Mesothelial cell of epicardium (in vitro differentiated cells): Measurements from ENCODE around the gene STMN1. TPM values are rescaled to one million over a fixed set of nuclear protein-coding genes. Genes with fewer than 3 reads are reported as not detected.

Experiments
- DNase-seq, 2 experiments: peaks; one replicate each; pipeline ENCODE4 v3.0.0; 2021; ENCODE audit warnings: low spot score in 2 of 2; ENCODE audit not compliant: unreplicated experiment in 2 of 2
- H3K27ac Mint-ChIP-seq: 2 replicates; pipeline ENCODE4 v1.8.0; 2021; ENCODE audit warnings: mixed read lengths
- H3K27me3 Mint-ChIP-seq: 2 replicates; pipeline ENCODE4 v1.8.0; 2021; ENCODE audit warnings: low read depth, mixed read lengths
- H3K36me3 Mint-ChIP-seq: 2 replicates; pipeline ENCODE4 v1.8.0; 2021; ENCODE audit warnings: mixed read lengths
- H3K4me1 Mint-ChIP-seq: 2 replicates; pipeline ENCODE4 v1.8.0; 2021; ENCODE audit warnings: mixed read lengths
- H3K4me3 Mint-ChIP-seq: 2 replicates; pipeline ENCODE4 v1.8.0; 2021; ENCODE audit warnings: mild to moderate bottlenecking, moderate library complexity, mixed read lengths
- H3K9me3 Mint-ChIP-seq: 2 replicates; pipeline ENCODE4 v1.8.0; 2021; ENCODE audit warnings: mixed read lengths
- total RNA-seq: library from RNA; stranded (reverse); gene quantifications from 3 replicates; pipeline ENCODE4 v1.2.1, GENCODE V29; 2021
- TF ChIP-seq, protein P1 (sequence below): fragments of 200-600 bp; sonication (generic); IDR thresholded peaks from one replicate; pipeline ENCODE4 v1.5.0; 2021; ENCODE audit warnings: antibody characterized with exemption; ENCODE audit not compliant: unreplicated experiment

STMN1 gene
- total RNA-seq, 1 donor from 2014 or later: 472 TPM

DNA sequence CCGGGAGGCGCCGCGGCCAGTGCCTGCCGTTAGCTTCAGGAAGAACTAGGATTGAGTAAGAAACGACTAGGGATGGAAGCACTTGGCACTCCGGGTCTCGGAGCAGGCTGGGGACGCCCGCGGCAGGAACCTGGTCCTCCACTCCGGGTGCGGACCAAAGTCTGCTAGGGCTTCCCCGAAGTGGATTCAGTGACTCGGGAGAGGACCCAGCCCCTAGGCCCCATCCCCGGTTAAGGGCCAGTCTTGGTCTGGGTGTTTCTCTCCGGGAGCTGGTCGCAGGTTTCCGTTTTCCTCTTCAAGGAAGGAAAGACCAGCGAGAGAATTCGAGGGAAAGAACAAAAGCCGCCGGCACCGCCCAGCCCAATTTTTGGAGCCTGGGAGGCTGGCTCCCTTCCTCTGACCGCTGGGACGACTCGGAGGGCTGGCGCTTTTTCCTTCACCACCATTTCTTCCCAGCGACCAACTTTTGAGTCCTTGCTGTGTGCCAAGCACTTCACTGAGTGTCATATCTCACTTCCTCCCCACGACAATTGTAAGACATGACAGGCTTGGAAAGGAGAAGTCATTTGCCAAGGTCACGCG, 16.8 kb upstream of the STMN1 start:
- Mint-ChIP-seq H3K27ac (peak overlapping the region; percentile 52), H3K27me3 (peaks cover 2% of the 10 kb centered on the region), H3K9me3 (no peaks in the 10 kb centered on the region), H3K36me3 (no peaks in the 10 kb centered on the region), H3K4me3 (peak overlapping the region; percentile 72), H3K4me1 (peaks cover 29% of the 10 kb centered on the region)
- DNase-seq: no peak
- TF ChIP-seq, protein P1, sequence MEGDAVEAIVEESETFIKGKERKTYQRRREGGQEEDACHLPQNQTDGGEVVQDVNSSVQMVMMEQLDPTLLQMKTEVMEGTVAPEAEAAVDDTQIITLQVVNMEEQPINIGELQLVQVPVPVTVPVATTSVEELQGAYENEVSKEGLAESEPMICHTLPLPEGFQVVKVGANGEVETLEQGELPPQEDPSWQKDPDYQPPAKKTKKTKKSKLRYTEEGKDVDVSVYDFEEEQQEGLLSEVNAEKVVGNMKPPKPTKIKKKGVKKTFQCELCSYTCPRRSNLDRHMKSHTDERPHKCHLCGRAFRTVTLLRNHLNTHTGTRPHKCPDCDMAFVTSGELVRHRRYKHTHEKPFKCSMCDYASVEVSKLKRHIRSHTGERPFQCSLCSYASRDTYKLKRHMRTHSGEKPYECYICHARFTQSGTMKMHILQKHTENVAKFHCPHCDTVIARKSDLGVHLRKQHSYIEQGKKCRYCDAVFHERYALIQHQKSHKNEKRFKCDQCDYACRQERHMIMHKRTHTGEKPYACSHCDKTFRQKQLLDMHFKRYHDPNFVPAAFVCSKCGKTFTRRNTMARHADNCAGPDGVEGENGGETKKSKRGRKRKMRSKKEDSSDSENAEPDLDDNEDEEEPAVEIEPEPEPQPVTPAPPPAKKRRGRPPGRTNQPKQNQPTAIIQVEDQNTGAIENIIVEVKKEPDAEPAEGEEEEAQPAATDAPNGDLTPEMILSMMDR: no peak

DNA sequence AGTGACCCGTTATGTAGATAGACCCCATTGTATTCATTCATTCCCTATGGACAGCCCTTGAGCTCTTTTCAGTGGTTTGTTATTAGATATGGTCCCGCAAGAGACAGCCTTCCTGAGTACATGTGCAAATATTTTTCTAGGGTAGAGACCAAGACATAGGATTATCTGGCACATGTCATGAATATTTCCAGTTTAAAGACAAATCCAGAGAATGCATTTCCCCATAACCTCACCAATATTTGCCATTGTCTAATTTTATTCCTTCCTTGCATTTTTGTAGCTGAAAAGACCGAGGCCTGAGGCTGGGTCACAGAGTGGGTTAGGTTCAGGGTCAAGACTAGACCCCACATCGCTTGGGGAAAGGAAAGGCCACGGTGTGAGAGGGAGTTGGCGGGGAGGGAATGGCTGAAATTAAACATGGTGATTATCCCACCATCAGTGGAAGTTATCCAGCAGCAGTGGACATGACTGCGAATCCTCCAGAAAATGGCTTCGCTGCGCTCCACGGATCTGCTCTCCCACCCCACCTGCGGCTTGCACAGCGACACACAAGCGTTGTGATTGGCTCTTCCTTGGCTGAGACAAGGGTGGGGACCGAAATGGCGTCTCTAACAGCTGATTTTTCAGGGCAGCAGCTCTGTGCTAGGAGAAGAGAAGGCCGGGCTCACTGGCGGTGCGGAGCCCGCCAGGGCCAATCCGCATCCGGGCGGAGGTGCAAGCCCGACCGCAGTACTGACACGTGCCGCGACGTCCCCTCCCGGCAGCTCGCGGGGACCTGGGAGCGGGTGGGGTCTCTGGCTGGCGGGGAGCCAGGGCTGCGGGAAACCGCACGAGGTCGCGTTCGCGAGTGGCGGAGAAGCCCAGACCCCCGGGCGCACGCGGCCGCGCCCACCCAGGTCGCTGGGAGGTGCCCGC, 16.1 kb upstream of the STMN1 start:
- peak; percentile 32 to 62 for DNase-seq
- Mint-ChIP-seq H3K27ac (peak overlapping the region; percentile 62), H3K36me3 (no peaks in the 10 kb centered on the region), H3K9me3 (no peaks in the 10 kb centered on the region), H3K4me1 (peaks cover 26% of the 10 kb centered on the region), H3K27me3 (peaks cover 2% of the 10 kb centered on the region), H3K4me3 (peak overlapping the region; percentile 72)
- TF ChIP-seq, protein P1: no peak

DNA sequence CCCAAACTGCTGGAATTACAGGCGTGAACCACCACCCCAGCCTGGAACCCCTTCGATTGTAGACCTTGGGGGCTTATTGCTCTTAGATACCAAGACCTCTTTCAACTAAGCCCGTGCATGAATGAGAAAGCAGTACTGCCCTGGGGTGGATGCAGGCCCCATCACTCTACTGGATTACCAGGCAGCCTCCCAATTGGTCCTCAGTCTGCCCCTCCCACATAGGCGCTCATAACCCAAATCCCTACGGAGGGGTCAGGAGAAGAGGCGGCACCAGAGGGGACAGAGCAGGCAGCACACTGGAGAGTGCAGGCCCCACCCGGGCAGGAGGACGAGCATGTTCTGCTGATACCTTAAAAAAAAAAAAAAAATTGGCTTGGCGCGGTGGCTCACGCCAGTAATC, 12.4 kb upstream of the STMN1 start:
- no peak for DNase-seq
- no peaks in the 10 kb centered on the region for H3K9me3 Mint-ChIP-seq
- H3K36me3 Mint-ChIP-seq: no peaks in the 10 kb centered on the region
- H3K27me3 Mint-ChIP-seq: peaks cover 2% of the 10 kb centered on the region
- H3K4me3 Mint-ChIP-seq: no peak overlapping the region
- H3K4me1 Mint-ChIP-seq: peaks cover 23% of the 10 kb centered on the region
- H3K27ac Mint-ChIP-seq: no peak overlapping the region
- TF ChIP-seq, protein P1: no peak

DNA sequence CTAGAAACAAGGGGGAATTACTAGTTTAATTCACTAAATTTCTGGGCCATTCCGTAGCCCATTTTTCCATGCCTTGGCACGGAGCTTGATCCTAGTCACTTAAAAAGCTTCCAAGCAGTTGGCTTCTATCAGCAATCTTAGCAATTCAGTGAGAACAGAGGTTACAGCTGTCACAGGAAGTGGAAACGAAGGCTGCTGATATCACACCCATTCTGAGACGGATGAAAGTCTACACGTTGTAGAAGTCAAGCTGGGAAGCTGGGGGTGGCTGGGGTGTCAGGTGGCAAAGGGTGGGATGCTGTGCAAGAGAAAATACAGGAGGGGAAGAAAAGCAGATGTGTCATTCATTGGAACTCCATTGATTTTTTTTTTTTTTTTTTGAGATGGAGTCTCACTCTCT, 11.8 kb upstream of the STMN1 start:
- no peak overlapping the region for H3K4me3 Mint-ChIP-seq
- no peaks in the 10 kb centered on the region for H3K36me3 Mint-ChIP-seq

DNA sequence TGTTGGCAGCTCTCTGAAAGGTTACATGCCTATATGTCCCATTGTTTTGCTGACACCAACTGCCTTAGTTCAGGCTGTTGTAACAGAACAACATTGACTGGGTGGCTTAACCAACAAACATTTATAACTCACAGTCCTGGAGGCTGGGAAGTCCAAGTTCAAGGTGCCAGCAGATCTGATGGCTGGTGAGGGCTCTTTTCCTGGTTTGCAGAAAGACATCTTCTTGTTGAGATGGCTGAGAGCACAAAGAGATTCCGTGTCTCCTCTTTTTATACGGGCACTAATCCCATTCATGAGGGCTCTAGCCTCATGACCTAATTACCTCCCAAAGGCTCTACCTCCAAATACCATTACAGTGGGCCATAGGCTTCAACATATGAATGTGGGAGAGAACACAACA, 10.2 kb upstream of the STMN1 start:
- Mint-ChIP-seq H3K36me3 (no peaks in the 10 kb centered on the region), H3K4me3 (no peak overlapping the region), H3K27me3 (peaks cover 2% of the 10 kb centered on the region), H3K9me3 (no peaks in the 10 kb centered on the region), H3K27ac (no peak overlapping the region), H3K4me1 (peaks cover 11% of the 10 kb centered on the region)
- TF ChIP-seq, protein P1: no peak
- DNase-seq: no peak

More for the DNA sequence above, 11.8 kb upstream of the STMN1 start:
- Mint-ChIP-seq H3K4me1 (peaks cover 19% of the 10 kb centered on the region), H3K27me3 (peaks cover 2% of the 10 kb centered on the region), H3K9me3 (no peaks in the 10 kb centered on the region), H3K27ac (no peak overlapping the region)
- TF ChIP-seq, protein P1: no peak
- no peak for DNase-seq
